Mesenchymal stem cell (in vitro differentiated cells and primary cell): Measurements from ENCODE around the gene ASXL2.

Source experiments
- DNase-seq: peaks from one replicate; pipeline ENCODE4 v3.0.0-alpha.2; 2013
- H2AFZ ChIP-seq: one replicate; pipeline ENCODE4 v1.6.1; 2013; ENCODE audit warnings: low read depth, mild to moderate bottlenecking, control low read depth, inconsistent platforms, low read length, moderate library complexity
- H2AK5ac ChIP-seq: 2 replicates; pipeline ENCODE4 v1.6.1; 2013; ENCODE audit warnings: low read length, moderate library complexity, mild to moderate bottlenecking, inconsistent platforms; ENCODE audit not compliant: severe bottlenecking
- H2BK120ac ChIP-seq: one replicate; pipeline ENCODE4 v1.6.1; 2013; ENCODE audit warnings: low read depth, mild to moderate bottlenecking, inconsistent platforms, low read length, moderate library complexity
- H2BK12ac ChIP-seq, 2 experiments: one replicate each; pipeline ENCODE4 v1.6.1; 2013; ENCODE audit warnings: inconsistent platforms in 2 of 2, low read length in 2 of 2, mild to moderate bottlenecking in 2 of 2, moderate library complexity in 2 of 2, control low read depth in 1 of 2
- H2BK15ac ChIP-seq: one replicate; pipeline ENCODE4 v1.6.1; 2013; ENCODE audit warnings: mild to moderate bottlenecking, low read depth, inconsistent platforms; ENCODE audit not compliant: poor library complexity, severe bottlenecking
- H2BK5ac ChIP-seq: 2 replicates; pipeline ENCODE4 v1.6.1; 2013; ENCODE audit warnings: low read depth, mild to moderate bottlenecking, low read length, control low read depth, inconsistent platforms; ENCODE audit not compliant: poor library complexity, severe bottlenecking
- H3K14ac ChIP-seq, 2 experiments: one replicate each; pipeline ENCODE4 v1.6.1; 2013; ENCODE audit warnings: inconsistent platforms in 2 of 2, low read length in 2 of 2, control low read depth in 1 of 2, mild to moderate bottlenecking in 1 of 2, moderate library complexity in 1 of 2
- H3K18ac ChIP-seq, 2 experiments: one replicate each; pipeline ENCODE4 v1.6.1; 2013; ENCODE audit warnings: inconsistent platforms in 2 of 2, low read length in 2 of 2, control low read depth in 1 of 2, low read depth in 1 of 2, mild to moderate bottlenecking in 1 of 2
- H3K23ac ChIP-seq, 2 experiments: one replicate each; pipeline ENCODE4 v1.6.1; 2013; ENCODE audit warnings: inconsistent platforms in 2 of 2, low read length in 2 of 2, mild to moderate bottlenecking in 2 of 2, moderate library complexity in 2 of 2, control low read depth in 1 of 2
- H3K27ac ChIP-seq: 2 replicates; pipeline ENCODE4 v1.5.1; 2013; ENCODE audit warnings: mild to moderate bottlenecking, moderate library complexity, low read length, control low read depth, inconsistent platforms; ENCODE audit not compliant: poor library complexity, severe bottlenecking
- H3K27me3 ChIP-seq, 2 experiments: 2 replicates each; pipeline versions ENCODE4 v1.6.1 to v1.7.0; 2013; ENCODE audit warnings: low read length in 2 of 2, mild to moderate bottlenecking in 2 of 2, moderate library complexity in 2 of 2, control low read depth in 1 of 2, inconsistent platforms in 1 of 2; ENCODE audit not compliant: control insufficient read depth in 1 of 2, insufficient read depth in 1 of 2
- H3K36me3 ChIP-seq, 2 experiments: 2 replicates each; pipeline versions ENCODE4 v1.6.1 to v1.7.0; 2013; ENCODE audit warnings: low read length in 2 of 2, control low read depth in 1 of 2, inconsistent platforms in 1 of 2, low read depth in 1 of 2, mild to moderate bottlenecking in 1 of 2; ENCODE audit not compliant: insufficient read depth in 2 of 2, control insufficient read depth in 1 of 2
- H3K4ac ChIP-seq, 2 experiments: one replicate each; pipeline ENCODE4 v1.6.1; 2013; ENCODE audit warnings: inconsistent platforms in 2 of 2, low read length in 2 of 2, mild to moderate bottlenecking in 2 of 2, moderate library complexity in 2 of 2, control low read depth in 1 of 2, low read depth in 1 of 2
- H3K4me1 ChIP-seq: 2 replicates; pipeline ENCODE4 v1.6.1; 2013; ENCODE audit warnings: low read depth, low read length, control low read depth; ENCODE audit not compliant: control insufficient read depth, insufficient read depth
- H3K4me2 ChIP-seq: 2 replicates; pipeline ENCODE4 v1.6.1; 2013; ENCODE audit warnings: low read length, mild to moderate bottlenecking, inconsistent platforms; ENCODE audit not compliant: poor library complexity, severe bottlenecking
- H3K4me3 ChIP-seq, 2 experiments: 2 replicates each; pipeline versions ENCODE4 v1.5.1 to v1.7.0; 2013; ENCODE audit warnings: low read length in 2 of 2, mild to moderate bottlenecking in 2 of 2, control low read depth in 1 of 2, low read depth in 1 of 2; ENCODE audit not compliant: insufficient read depth in 1 of 2
- H3K79me1 ChIP-seq: replicated peaks from 2 replicates; pipeline ENCODE4 v1.6.1; 2013; ENCODE audit warnings: mild to moderate bottlenecking, control low read depth, low read length, inconsistent platforms; ENCODE audit not compliant: poor library complexity, severe bottlenecking
- H3K9ac ChIP-seq: 2 replicates; pipeline ENCODE4 v1.7.0; 2013; ENCODE audit warnings: mild to moderate bottlenecking, low read length, moderate library complexity
- H3K9me3 ChIP-seq: 2 replicates; pipeline ENCODE4 v1.7.0; 2013; ENCODE audit warnings: mild to moderate bottlenecking, low read length; ENCODE audit not compliant: control insufficient read depth
- H4K8ac ChIP-seq: one replicate; pipeline ENCODE4 v1.6.1; 2013; ENCODE audit warnings: inconsistent platforms, mild to moderate bottlenecking, low read length, moderate library complexity
- H4K91ac ChIP-seq: one replicate; pipeline ENCODE4 v1.6.1; 2013; ENCODE audit warnings: mild to moderate bottlenecking, low read length, inconsistent platforms
- WGBS: methylation state at CpG from one replicate; pipeline ENCODE4 v1.1.7; 2013; ENCODE audit warnings: mixed read lengths; 5-methylcytosine and 5-hydroxymethylcytosine counted together

ASXL2 gene

DNA sequence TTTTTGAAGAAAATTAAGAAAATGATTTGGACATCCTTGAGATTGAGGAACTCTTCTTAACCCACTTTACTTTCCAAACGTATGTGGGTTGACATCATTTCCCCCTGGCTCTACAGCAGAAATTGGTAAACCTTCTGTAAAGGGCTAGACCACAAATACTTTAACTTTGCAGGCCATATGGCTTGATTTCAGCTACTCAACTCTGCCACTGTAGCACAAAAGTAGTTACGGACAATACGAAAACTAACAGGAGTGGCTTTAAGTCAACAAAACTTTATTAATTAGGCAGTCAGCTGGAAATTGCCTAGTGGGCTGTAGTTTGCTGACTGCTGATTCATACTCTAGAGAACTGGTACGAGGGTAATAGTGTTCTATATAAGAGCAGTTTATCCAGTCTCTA, 121.8 kb downstream of the ASXL2 start:
- Histone ChIP-seq H2BK5ac (no peak overlapping the region), H3K23ac (no peak overlapping the region), H3K18ac (no peak overlapping the region), H3K27me3 (no peaks in the 10 kb centered on the region), H2BK120ac (no peak overlapping the region), H3K4me1 (no peaks in the 10 kb centered on the region), H3K14ac (no peak overlapping the region), H3K79me1 (peaks cover 4% of the 10 kb centered on the region), H3K4me3 (no peak overlapping the region), H3K4ac (no peak overlapping the region), H2BK15ac (no peak overlapping the region), H4K91ac (no peak overlapping the region), H2AFZ (no peak overlapping the region), H2AK5ac (no peak overlapping the region), H3K9me3 (no peaks in the 10 kb centered on the region), H3K27ac (no peak overlapping the region), H3K4me2 (no peak overlapping the region), H3K9ac (no peak overlapping the region), H2BK12ac (no peak overlapping the region), H3K36me3 (peaks cover 6 to 73% of the 10 kb centered on the region in 2 experiments), H4K8ac (no peak overlapping the region)
- 97% methylated on average over 3 of the region's 4 CpGs for WGBS
- no peak for DNase-seq

DNA sequence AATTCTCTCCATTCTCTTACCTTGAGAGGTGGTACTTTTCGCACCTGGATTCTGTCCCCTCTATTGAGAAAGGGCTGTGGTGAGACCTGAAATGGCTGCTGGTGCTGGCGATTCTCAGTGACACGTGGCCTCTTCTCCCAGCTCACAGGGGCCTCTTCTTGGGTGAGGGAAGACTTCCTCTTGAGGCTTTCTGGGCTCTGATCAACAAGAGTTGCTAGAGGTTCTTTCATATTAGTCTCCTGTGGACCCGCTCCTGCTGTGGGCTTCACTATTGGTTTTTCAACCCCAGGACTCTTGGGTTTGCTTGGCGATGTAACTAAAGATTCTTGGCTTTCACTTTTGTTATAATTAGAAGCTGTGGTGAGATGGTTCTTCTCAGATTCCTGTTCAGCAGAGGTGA, 128.6 kb downstream of the ASXL2 start:
- H2AFZ ChIP-seq, result no peak overlapping the region
- 96% methylated on average over 5 of the region's 5 CpGs for WGBS
- no peak overlapping the region for H3K4me2 ChIP-seq
- H2BK120ac ChIP-seq, result no peak overlapping the region
- H3K27ac ChIP-seq, result no peak overlapping the region
- H3K9ac ChIP-seq, result no peak overlapping the region
- DNase-seq, result no peak
- no peak overlapping the region for H4K91ac ChIP-seq
- H3K36me3 ChIP-seq, result peaks cover 24 to 78% of the 10 kb centered on the region in 2 experiments
- no peak overlapping the region for H3K4ac ChIP-seq
- no peak overlapping the region for H2BK12ac ChIP-seq
- no peak overlapping the region for H3K18ac ChIP-seq
- H3K14ac ChIP-seq, result no peak overlapping the region
- H3K79me1 ChIP-seq, result peaks cover 5% of the 10 kb centered on the region
- no peak overlapping the region for H3K23ac ChIP-seq
- no peaks in the 10 kb centered on the region for H3K27me3 ChIP-seq
- H2AK5ac ChIP-seq, result no peak overlapping the region
- no peaks in the 10 kb centered on the region for H3K4me1 ChIP-seq
- H2BK5ac ChIP-seq, result no peak overlapping the region
- H2BK15ac ChIP-seq, result no peak overlapping the region
- no peak overlapping the region for H3K4me3 ChIP-seq
- no peak overlapping the region for H4K8ac ChIP-seq
- no peaks in the 10 kb centered on the region for H3K9me3 ChIP-seq

DNA sequence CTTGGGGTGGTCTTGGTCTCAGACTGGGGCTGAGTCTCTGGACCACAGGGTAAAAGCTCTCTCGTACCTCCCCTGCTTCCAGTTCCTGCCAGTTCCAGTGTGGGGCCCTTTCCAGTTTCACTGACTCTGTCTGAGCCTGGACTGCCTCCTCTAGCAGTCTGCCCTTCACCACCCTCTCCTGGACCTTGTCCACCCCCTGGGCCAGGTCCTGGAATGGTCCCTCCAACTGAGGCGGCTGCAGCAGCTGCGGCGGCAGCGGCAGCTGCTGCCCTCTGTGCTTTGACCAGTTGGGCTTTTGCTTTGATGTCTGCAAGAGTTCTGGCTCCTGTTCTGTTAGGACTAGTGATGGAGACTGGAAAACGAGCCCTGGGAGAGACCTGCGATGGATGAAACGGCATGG, 134.2 kb downstream of the ASXL2 start:
- peaks cover 24 to 82% of the 10 kb centered on the region in 2 experiments for H3K36me3 ChIP-seq
- H2AK5ac ChIP-seq, result no peak overlapping the region
- no peak overlapping the region for H2BK15ac ChIP-seq
- no peak overlapping the region for H3K4me3 ChIP-seq
- peaks cover 9% of the 10 kb centered on the region for H3K4me1 ChIP-seq
- no peak overlapping the region for H2BK5ac ChIP-seq
- DNase-seq, result no peak
- no peak overlapping the region for H3K18ac ChIP-seq
- H3K9ac ChIP-seq, result no peak overlapping the region
- H3K79me1 ChIP-seq, result peaks cover 12% of the 10 kb centered on the region
- no peak overlapping the region for H4K91ac ChIP-seq
- no peaks in the 10 kb centered on the region for H3K9me3 ChIP-seq
- H3K4me2 ChIP-seq, result no peak overlapping the region
- H3K14ac ChIP-seq, result no peak overlapping the region
- H2AFZ ChIP-seq, result no peak overlapping the region
- no peak overlapping the region for H2BK120ac ChIP-seq
- H3K4ac ChIP-seq, result no peak overlapping the region
- H3K27ac ChIP-seq, result no peak overlapping the region
- H3K23ac ChIP-seq, result no peak overlapping the region
- over 99% methylated on average over 8 of the region's 8 CpGs for WGBS
- H3K27me3 ChIP-seq, result no peaks in the 10 kb centered on the region
- H4K8ac ChIP-seq, result no peak overlapping the region
- no peak overlapping the region for H2BK12ac ChIP-seq

DNA sequence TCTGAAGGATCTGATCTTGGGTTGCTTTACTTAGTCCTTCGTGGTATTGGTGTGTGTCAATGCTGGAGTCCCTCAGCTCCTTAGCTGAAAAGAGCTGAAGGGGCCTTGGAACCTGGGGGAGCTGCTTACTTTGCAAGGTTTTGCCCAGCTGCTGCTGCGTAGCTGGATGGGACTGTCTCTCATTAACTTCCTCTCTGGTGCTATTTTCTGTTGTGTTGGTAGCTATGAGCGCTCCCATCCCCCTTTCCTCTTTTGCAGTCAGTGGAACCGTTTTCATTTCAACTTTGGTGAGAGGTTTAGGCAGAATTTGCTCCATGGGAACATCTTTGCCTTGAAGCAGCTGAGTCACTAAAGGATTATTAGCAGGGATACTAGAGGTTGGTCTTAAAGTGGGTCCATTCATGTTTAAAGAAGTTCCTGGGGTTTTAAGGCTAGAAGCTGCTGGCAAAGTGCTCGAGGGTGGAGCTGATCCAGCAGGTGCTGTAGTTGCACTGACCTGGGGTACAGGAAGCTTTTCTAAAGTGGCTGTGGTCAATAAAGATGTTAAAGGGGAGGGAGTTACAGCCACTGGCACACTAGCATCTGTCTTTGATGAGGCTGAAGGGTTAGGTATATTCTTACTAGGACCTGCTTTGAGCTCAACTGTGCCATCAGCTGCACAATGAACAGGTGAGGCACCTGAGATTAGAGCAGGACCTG, 135.0 kb downstream of the ASXL2 start:
- Histone ChIP-seq H3K9ac (no peak overlapping the region), H3K4ac (no peak overlapping the region), H3K27ac (no peak overlapping the region), H2BK120ac (no peak overlapping the region), H4K91ac (no peak overlapping the region), H2AK5ac (no peak overlapping the region), H2BK5ac (no peak overlapping the region), H3K4me3 (no peak overlapping the region), H3K18ac (no peak overlapping the region), H3K14ac (no peak overlapping the region), H3K27me3 (no peaks in the 10 kb centered on the region), H2BK12ac (no peak overlapping the region), H4K8ac (no peak overlapping the region), H2BK15ac (no peak overlapping the region), H2AFZ (no peak overlapping the region), H3K36me3 (peaks cover 24 to 81% of the 10 kb centered on the region in 2 experiments), H3K4me2 (no peak overlapping the region), H3K79me1 (peaks cover 11% of the 10 kb centered on the region), H3K23ac (no peak overlapping the region), H3K4me1 (peaks cover 9% of the 10 kb centered on the region), H3K9me3 (no peaks in the 10 kb centered on the region)
- 99% methylated on average over 5 of the region's 5 CpGs for WGBS
- DNase-seq, result no peak
